ENCODE measurements around the gene RFPL2.

DNA sequence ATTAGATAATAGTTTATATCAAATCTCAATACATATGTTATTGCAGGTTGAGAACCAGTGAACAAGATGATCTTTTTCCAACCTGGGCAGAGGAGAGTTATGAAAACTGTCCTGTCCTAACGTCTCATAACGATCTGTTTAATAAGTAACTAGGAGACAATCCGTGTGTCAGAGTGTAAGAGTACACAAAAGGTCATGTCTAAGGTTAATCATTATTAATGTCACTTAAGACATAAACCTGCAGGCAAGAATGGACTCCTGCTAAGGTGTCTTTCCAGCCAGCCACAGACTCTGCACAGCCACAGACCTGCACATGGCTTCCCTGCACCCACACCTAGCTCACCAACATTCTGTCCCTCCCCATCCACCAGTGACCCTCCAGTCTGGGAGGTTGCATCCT is 40.2 kb upstream of the RFPL2 start:
- no peak for TF ChIP-seq ZSCAN29 (CRISPR knock-in tag; conservative IDR thresholded peaks at IDR 0.05)
- no peak for TF ChIP-seq RAD51 (IDR thresholded peaks at IDR 0.05; ENCODE audit: borderline replicate concordance)
- TF ChIP-seq SNAI1 (CRISPR knock-in tag; IDR thresholded peaks at IDR 0.05; ENCODE audit: borderline replicate concordance): no peak
- TF ChIP-seq, protein P1, sequence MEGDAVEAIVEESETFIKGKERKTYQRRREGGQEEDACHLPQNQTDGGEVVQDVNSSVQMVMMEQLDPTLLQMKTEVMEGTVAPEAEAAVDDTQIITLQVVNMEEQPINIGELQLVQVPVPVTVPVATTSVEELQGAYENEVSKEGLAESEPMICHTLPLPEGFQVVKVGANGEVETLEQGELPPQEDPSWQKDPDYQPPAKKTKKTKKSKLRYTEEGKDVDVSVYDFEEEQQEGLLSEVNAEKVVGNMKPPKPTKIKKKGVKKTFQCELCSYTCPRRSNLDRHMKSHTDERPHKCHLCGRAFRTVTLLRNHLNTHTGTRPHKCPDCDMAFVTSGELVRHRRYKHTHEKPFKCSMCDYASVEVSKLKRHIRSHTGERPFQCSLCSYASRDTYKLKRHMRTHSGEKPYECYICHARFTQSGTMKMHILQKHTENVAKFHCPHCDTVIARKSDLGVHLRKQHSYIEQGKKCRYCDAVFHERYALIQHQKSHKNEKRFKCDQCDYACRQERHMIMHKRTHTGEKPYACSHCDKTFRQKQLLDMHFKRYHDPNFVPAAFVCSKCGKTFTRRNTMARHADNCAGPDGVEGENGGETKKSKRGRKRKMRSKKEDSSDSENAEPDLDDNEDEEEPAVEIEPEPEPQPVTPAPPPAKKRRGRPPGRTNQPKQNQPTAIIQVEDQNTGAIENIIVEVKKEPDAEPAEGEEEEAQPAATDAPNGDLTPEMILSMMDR (CRISPR knock-in tag; IDR thresholded peaks at IDR 0.05): no peak
- TF ChIP-seq ZBTB10 (CRISPR knock-in tag; IDR thresholded peaks at IDR 0.05; ENCODE audit: borderline replicate concordance): no peak
- no peak for TF ChIP-seq ZNF318 (CRISPR knock-in tag; IDR thresholded peaks at IDR 0.05)
- no peak for TF ChIP-seq SRSF1 (optimal IDR thresholded peaks at IDR 0.05; ENCODE audit: low read depth, low read length)
- no peak for TF ChIP-seq CENPT (CRISPR knock-in tag; IDR thresholded peaks at IDR 0.05; ENCODE audit: low read depth)
- no peak for TF ChIP-seq POLR2A (IDR thresholded peaks at IDR 0.05; ENCODE audit: insufficient read depth in 1 of 2, low read depth in 2 of 2, low read length in 2 of 2)
- no peak for TF ChIP-seq PAX8 (CRISPR knock-in tag; IDR thresholded peaks at IDR 0.05; ENCODE audit: borderline replicate concordance)
- no peak for TF ChIP-seq ZNF256 (CRISPR knock-in tag; conservative IDR thresholded peaks at IDR 0.05)
- no peak for TF ChIP-seq TOE1 (CRISPR knock-in tag; IDR thresholded peaks at IDR 0.05)

Measured in HepG2 (cell line).